PC-3 (cell line): ENCODE results near the gene NUDT8.

Experiments
- EZH2 ChIP-seq: fragments of 300-600 bp; sonication (generic); IDR thresholded peaks from one replicate; pipeline ENCODE4 v1.6.1; 2017; ENCODE audit warnings: antibody characterized with exemption, mild to moderate bottlenecking, low read length; ENCODE audit not compliant: unreplicated experiment
- EZH2phosphoT487 ChIP-seq: fragments of 300-600 bp; sonication (generic); IDR thresholded peaks from 2 replicates; pipeline ENCODE4 v1.6.1; 2018; ENCODE audit warnings: mild to moderate bottlenecking, antibody characterized with exemption, low read length, borderline replicate concordance
- TF ChIP-seq, protein P1 (sequence below): fragments of 300-600 bp; sonication (generic); conservative IDR thresholded peaks from 2 replicates; pipeline ENCODE4 v1.5.1; 2017; ENCODE audit warnings: antibody characterized with exemption, low read depth, mild to moderate bottlenecking, low read length

DNA sequence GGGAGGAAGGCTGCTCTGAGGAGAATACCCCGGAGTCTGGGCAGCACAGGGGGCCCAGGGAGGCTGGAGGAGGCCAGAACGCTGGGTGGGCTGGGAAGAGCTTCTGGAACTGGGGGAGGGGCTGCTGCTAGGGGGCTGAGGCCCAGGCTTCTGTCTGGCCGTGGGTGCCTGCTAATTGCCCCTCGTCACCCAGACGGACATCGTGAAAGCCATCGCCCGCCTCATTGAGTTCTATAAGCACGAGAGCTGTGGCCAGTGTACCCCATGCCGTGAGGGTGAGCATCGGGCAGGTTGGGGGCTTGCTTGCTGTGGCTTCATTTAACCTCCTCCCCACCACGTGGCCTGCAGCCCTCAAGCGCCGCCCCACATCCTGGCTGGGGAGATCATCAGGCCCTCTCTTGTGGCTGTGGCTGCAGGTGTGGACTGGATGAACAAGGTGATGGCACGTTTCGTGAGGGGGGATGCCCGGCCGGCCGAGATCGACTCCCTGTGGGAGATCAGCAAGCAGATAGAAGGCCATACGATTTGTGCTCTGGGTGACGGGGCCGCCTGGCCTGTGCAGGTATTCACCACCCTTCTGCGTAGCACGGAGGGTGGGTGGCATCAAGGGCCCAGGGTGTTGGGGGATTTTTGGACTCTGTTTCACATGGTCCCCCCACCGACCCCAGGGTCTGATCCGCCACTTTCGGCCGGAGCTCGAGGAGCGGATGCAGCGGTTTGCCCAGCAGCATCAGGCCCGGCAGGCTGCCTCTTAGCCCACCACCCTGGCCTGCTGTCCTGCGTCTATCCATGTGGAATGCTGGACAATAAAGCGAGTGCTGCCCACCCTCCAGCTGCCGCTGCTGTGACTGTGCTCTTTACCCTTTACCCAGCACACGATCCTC, 17.8 kb downstream of the NUDT8 start:
- TF ChIP-seq, protein P1, sequence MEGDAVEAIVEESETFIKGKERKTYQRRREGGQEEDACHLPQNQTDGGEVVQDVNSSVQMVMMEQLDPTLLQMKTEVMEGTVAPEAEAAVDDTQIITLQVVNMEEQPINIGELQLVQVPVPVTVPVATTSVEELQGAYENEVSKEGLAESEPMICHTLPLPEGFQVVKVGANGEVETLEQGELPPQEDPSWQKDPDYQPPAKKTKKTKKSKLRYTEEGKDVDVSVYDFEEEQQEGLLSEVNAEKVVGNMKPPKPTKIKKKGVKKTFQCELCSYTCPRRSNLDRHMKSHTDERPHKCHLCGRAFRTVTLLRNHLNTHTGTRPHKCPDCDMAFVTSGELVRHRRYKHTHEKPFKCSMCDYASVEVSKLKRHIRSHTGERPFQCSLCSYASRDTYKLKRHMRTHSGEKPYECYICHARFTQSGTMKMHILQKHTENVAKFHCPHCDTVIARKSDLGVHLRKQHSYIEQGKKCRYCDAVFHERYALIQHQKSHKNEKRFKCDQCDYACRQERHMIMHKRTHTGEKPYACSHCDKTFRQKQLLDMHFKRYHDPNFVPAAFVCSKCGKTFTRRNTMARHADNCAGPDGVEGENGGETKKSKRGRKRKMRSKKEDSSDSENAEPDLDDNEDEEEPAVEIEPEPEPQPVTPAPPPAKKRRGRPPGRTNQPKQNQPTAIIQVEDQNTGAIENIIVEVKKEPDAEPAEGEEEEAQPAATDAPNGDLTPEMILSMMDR = no peak
- TF ChIP-seq EZH2 = no peak
- TF ChIP-seq EZH2phosphoT487 = no peak
